ENCODE measurements around the gene KLF7.
"Not testable (repeated sequence)": the region's sequence is repeated elsewhere in the genome, so short reads cannot be mapped to it uniquely, and the experiment has no call there.

KLF7 gene

DNA sequence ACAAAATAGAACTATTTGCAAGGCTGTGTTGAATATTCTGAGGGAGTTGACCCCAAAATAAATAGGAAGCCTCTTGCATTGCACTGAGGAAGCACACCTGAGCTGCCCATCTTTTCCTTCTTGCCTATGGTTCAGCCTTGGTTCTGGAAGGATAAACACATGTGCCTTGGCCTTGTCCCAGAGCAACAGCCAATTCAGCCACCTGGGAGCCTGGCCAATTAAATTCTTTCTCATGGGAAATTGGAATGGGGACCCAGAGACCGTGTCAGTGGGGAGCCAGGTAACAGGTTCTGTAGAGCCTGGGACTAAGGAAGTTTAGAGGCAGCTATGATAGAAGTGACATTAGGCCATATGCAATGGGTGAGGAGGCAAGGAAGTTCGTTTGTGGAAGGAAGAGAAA, 99.6 kb downstream of the KLF7 start:
- no peak for DNase-seq (ENCODE audit: low spot score)

DNA sequence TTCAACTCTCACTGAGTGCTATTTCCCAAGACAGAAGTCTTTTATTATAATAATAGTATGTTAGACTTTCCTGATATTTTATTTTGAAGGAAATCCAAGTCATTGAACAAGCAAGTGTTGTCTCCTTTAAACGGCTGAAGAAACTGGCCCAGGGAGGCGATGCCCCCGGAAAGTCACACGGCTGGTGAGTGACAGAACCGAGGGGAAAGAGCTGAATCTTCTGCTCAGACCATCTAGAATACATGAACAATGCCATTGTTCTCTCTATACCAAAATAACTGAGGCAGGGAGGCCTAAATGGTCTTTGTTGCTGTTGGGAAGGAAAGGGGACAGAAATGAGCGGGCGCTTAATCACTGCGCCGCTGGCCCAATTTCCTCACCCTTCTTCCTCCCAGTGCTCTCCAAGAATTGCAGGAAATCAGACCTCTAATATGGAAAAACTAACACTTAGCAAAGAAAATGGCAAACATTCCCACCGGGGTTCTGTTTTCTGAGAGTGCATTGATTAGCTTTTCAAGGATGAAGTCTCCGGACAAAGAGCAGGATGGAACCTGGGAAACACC, 101.5 kb downstream of the KLF7 start:
- no peak for DNase-seq (ENCODE audit: low spot score)

DNA sequence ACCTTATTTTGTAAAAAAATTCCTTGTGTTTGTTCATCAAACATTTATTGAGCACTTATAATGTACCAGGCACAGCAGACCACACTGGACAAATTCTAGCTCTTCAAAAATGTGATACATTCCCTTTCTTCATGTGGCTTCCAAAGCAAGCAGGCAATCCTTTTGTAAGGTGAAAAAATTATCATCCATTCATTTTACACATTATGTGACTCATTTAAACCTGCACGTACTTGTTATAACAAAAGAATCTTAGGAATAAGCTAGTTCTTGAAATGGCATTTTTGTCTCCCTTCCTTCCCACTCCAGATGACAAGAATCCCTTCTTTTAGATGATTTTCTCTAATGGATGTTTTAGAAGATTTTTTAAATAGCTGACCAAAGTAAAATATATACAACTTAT, 104.6 kb downstream of the KLF7 start:
- no peak for DNase-seq (ENCODE audit: low spot score)

DNA sequence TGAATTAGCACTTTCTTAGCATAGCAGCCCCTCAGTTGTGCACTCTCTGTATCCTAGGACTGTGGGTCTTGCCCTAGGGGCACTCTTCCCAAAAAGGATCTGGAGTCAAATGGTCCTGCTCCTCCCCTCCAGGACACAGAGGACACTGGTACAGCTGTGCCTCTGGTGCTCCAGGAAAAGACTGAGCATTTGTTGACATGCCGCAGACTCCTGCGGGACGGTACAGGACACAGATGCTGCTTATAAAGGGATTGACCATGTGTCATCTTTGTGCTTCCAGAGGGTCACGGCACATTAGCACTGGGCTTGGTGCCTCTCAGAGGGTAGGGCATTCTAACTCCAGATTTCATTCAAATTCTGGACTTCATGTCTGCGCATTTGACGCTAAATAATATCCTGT, 110.5 kb downstream of the KLF7 start:
- DNase-seq (ENCODE audit: low spot score): peak; percentile 32

DNA sequence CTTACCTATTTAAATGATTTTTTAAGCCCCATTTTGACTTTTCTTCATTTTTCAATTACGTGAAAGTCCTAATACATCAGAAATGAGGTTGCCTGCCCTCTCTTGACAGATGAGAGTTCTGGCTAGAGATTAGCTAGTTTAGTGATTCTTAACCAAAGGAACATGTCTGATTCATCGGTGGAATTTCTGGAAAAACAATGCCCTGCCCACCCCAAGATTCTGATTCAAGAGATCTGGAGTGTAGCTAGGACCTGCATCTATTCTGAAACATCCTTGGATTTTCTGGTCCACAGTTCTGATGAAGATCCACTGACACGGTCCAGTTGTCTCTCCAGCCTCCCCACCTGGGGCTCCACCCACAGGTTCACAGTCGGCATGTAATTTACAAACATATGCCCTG, 111.2 kb downstream of the KLF7 start:
- DNase-seq (ENCODE audit: low spot score): no peak

DNA sequence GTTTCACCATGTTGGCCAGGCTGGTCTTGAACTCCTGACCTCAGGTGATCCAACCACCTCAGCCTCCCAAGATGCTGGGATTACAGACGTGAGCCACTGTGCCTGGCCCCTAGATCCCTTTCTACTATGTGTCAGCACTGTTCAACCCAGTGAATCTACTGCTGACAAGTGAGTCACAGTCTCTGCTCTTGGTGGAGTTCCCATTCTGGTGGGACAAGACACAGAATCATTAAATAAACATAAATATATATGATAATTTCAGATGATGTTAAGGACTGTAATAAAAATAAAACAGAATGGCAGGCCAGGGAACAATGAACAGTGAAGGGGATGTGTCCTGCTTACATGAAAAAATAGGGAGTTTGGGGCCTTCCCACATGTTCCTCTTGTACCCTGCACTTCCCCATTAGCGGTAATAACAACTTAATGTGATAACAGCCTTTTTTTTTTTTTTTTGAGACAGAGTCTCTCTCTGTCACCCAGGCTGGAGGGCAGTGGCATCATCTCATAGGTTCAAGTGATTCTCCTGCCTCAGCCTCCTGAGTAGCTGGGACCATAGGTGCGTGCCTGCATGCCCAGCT, 114.3 kb downstream of the KLF7 start:
- no peak for DNase-seq (ENCODE audit: low spot score)

DNA sequence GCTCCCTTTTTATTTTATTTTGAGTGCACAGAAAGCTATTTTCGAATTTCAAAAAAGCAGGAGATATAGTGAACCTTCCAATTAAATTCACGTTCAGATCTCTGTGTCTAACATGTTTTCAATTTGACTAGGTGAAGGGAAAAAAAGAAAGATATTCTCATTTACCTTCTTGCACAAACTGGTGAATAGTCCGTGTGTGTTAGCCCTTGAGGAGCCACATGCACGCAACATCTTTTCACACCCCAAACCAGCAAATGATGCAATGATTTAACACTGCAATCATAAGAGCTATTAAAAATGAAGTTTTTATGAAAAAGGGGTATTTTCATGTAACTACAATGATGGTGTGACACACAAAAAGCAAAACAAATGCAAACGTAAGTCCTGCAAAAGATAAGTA, 116.6 kb downstream of the KLF7 start:
- DNase-seq (ENCODE audit: low spot score): no peak

DNA sequence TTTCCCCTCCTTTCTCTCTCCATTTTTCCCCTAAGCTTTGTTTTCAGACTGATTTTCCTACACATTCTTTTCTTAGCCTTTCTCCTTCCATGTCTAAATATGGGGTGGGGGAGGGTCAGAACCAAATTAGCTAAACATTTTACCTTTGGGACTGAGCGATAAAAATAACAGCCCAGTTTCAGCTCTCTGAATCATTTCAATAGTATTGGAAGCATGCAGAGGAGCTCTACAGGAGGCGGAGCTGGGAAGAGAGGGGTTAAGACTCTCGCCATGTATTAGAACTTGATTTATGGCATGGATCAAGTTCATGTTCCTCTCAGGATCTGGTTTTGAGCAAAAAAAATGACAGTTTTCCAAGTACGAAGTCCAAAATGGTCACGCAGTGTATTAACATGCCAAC, 117.3 kb downstream of the KLF7 start:
- no peak for DNase-seq (ENCODE audit: low spot score)

DNA sequence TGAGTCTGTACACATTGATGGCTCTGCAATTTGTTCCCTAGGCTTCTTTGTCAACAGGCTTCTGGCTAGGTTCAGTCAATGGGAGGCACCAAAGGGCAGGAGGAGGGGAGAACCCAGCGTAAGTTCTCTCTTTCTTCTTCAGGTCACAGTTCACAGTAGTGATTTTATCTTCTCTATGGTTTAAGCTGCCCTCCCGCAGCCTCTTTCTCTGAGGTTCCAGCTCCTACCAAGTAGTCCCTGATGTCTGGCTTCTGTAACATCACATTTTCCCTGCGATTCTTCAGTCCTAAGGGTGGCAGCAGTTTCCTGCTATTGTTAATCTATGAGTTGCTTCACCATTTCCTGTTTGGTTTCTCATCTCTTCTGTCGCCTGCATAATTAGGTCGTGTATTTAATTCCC, 119.0 kb downstream of the KLF7 start:
- no peak for DNase-seq (ENCODE audit: low spot score)

DNA sequence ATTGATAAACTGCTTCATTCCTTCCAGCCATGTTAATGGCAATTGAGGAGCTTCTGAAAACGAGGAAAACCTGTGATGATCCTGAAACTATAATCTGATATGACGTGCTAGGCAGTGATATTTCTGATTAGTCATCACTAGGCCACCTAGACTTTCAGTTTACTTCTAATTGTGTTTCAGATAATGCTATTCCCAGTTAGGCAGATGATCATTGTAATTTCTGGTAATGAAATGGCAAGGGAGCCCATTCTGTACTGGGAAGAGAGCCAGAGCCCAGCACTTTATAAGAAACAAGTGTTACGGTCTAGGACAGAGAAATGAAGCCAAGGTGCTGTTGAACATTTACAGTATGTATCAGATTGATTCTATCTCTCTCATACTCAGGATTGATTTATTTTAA, 120.2 kb downstream of the KLF7 start:
- no peak for DNase-seq (ENCODE audit: low spot score)

DNA sequence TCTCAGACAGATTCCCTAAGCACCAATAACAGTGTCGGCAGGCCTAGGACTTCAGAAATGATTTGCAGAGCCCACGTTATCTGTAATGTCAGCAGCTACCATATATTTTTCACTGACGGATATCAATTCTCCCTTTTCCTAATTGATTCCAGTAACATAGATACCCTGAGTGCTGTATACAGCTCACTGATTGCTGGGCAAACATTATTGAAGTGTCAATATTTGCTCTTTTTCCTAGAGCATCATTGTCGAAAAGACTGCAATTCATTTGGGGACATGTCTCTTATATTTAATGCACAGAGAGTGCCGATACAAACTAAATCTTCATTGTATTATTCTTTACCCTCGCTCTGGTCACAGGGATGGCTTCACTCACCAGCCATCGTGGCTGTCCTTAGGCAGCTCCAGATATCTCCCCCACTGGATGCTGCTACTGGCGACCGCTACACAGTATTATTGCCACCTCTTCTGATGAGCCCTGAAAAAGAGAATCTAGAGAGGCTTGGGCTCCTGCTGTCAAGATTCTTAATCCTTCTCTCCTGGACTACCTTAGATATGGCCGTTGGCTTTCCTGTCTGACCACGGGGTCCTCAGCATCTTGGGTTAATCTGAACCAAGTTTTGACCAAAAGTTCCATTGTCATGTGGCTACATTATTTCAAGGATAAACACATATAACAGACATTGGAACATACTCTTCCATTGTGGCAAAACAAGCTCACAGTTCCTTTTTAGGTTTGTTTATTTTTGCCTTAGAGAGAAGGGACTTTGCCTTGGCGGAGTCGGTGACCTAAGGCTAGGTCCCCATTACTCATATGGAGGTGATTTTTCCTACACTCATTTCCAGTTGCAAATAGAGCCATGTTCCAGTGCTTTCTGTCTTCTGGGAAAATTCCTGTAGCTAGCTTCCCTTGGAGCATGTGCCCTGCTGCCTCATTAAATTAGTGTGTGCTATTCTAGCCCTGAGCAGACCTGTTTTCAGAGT, 121.1 kb downstream of the KLF7 start:
- no peak for DNase-seq (ENCODE audit: low spot score)

DNA sequence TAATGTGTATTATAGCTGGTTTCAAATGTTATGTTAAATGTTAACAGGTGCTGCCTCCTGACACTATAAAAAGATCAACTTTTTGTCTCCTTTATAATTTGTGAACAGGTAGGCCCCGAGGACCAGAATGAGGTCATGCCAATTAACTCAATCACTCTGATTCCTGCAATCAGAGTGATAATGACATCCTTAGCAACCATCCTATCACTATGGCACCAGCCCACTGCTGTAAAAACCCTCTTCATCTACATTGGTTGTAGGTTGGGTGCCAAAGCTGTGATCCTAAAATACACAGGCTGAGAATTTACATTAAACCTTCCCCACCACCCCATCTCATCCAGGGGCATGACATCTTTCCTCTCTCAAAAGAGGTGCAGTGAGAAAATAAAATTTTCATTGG, 122.9 kb downstream of the KLF7 start:
- no peak for DNase-seq (ENCODE audit: low spot score)

DNA sequence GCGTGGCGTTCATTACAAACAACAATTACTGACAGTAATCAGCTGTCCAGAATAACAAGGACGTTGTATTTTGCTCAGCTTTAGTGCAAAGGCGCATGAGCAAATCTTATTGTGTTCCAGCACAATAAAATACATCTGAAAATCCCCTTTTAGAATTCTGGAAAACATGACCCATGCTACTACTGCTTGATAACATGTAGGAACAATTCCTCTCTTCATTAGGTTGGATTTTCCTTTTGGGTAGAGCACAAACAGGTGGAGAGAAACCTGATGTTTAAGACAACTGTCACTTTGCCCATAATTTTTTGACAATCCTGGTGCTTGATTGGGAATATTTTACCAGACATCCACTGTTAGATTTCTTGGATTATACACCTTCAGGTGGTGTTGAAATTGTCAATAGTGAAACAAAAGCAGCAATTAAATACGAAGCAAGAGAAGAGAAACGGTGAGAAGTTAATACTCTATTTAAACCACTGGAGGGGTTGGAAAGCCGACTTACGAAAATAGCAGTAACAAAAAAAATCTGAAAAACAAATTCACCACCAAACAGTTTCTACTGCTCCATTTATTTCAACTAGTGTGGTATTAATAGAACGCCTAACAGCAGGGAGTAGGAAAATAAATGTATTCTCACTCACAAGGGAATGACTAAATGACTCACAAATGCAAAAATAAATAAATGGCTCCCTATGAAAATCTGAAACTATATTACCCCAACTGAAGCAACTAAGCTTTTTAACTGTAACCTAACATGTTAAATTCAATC, 123.8 kb downstream of the KLF7 start:
- DNase-seq (ENCODE audit: low spot score): no peak

DNA sequence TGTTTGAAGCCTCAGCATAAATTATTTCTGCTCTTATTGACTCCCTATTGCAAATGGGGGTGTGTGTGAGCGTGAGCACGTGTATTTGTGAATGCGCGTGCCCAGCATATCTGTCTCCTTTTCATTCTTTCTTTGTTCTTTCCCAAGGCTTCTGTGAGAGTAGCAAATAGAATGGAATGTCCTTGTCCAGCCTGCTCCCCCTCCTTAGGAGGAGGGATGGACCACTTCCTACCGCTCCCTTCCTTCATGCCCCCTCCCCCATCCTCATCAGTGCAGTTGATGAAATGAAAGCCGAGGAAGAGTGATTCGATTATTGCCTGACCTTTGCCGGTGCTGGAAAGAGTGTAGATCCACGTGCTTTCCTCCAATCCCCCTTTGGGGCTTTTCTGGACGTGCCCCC, 124.5 kb downstream of the KLF7 start:
- DNase-seq (ENCODE audit: low spot score): peak; percentile 29

DNA sequence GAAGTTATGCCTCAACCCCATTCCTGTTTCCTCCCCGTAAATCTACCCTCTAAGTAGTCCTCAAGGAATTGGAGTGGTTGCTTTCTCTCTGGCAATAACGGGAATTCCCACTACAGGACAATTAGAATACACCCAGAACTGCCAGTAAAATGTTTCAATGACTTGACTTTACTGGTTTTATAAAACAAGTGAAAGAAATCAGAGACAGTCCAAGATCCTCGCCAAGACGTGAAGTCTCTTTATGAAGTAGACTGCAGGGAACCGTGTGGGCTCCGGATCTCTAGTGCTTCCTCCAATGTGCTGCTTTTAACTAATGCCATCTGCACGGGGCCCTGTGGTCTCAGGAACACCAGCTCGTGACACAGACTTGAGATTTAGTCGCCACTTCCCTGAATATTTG, 125.1 kb downstream of the KLF7 start:
- no peak for DNase-seq (ENCODE audit: low spot score)

DNA sequence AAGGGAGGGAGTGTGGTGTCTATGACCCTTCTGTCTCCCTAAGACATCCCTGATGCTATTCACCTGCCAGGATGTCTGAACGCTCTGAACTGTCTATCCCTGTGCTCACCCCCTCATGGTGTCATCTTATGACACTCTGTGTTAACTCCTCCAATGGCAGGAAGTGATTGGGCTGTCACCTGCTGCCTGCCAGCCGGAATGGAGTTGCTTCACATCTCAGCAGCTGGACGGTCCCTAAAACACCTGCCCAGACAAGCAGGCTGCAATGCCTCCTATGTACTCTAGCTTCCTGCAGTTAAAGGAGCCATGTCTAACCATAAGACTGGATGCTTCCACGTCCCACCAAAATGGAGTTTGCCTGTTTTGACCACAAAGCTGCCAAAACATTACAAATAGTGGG, 126.5 kb downstream of the KLF7 start:
- DNase-seq (ENCODE audit: low spot score): no peak

DNA sequence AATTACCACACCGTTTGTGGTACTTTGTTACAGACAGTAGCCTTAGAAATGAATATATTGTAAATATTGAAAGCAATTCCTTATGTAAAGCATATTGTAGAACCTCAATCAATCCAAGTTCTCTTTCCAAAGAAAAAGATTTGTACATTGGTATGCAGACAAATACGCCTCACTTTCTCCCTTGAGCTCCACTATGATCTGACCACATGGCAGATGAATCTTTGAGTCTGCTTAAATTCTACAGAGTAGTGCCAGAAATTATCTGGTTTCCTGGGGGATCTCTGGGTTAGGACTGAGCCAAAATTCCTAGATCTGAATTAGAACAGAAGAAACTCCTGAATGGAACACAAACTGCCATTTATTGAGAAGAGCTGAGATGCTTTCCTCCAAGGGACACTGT, 127.4 kb downstream of the KLF7 start:
- no peak for DNase-seq (ENCODE audit: low spot score)

DNA sequence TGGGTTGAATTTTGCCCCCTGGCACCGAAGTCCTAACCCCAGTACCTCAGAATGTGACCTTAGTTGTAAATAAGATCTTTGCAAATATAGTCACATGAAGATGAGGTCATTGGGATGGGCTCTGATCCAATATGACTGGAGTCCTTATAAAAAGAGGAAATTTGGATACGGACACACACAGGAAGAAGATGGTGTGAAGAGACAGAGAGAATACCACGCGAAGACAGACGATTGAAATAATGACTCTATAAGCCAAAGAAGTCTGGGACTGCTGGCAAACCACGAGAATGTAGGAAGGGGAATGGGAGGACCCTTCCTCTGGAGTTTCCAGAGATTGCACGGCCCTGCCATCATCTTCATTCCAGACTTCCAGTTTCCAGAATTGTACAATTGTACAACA, 127.9 kb downstream of the KLF7 start:
- DNase-seq (ENCODE audit: low spot score): no peak

DNA sequence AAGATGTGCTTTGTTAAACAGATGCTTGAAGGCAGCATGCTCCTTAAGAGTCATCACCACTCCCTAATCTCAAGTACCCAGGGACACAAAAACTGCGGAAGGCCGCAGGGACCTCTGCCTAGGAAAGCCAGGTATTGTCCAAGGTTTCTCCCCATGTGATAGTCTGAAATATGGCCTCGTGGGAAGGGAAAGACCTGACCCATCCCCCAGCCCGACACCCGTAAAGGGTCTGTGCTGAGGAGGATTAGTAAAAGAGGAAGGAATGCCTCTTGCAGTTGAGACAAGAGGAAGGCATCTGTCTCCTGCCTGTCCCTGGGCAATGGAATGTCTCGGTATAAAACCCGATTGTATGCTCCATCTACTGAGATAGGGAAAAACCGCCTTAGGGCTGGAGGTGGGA, 128.7 kb downstream of the KLF7 start:
- DNase-seq (ENCODE audit: low spot score): not testable (repeated sequence)

DNA sequence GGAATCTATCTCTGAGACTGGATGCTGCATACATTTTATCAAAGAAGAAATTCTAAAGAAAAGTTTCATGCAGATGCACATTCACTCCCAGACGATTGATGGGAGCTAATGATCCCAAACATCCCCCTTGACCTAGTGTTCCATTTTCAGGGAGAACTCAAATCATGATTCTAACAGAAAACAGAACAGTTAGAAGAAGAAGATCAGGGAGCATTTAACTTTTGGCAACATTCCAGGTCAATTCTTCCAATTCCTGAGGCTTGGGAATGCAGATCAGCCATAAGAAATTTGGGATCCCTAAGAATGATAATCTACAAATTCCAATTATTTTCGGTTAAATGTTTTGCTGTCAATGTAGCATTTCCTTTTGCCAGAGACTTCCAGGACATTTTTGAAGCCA, 129.9 kb downstream of the KLF7 start:
- DNase-seq (ENCODE audit: low spot score): no peak

DNA sequence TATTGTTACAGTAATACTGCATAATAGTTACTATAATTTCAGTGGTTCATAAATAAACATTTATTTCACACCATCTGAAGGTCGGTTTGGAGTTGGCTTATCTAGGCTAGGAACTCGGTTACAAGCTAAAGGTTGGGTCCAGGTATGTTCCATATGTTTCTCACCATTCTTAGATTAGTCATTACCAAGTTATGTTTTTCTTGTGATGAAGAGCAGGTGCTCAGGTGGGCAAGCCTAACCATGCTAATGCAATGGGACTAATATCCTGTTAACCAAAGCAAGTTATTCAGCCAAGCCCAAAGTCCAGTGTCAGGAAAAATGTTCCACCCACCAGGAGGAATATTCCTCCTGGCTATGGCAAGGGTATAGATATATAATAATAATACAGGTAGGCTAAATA, 133.3 kb downstream of the KLF7 start:
- no peak for DNase-seq (ENCODE audit: low spot score)
